HuH-7.5 (cell line): ENCODE data around the gene LONRF2.
"Not testable (repeated sequence)": the region's sequence is repeated elsewhere in the genome, so short reads cannot be mapped to it uniquely, and the experiment has no call there.

Experiments used
- DNase-seq: peaks from one replicate; pipeline ENCODE4 v3.0.0; 2011; ENCODE audit warnings: low spot score

LONRF2 gene

GRCh38 chr2:100253786-100254185 lies 68.5 kb downstream of the LONRF2 start:
- DNase-seq, result no peak

GRCh38 chr2:100252811-100253698 lies 69.2 kb downstream of the LONRF2 start:
- DNase-seq, result no peak

- no peak for DNase-seq
Measured at GRCh38 chr2:100250645-100251044, 71.7 kb downstream of the LONRF2 start.

- no peak for DNase-seq
Measured at GRCh38 chr2:100248971-100249370, 73.3 kb downstream of the LONRF2 start.

- not testable (repeated sequence) for DNase-seq
Measured at GRCh38 chr2:100248556-100248955, 73.7 kb downstream of the LONRF2 start.

GRCh38 chr2:100248044-100248330 lies 74.3 kb downstream of the LONRF2 start:
- DNase-seq, result no peak

GRCh38 chr2:100247256-100248043 lies 74.9 kb downstream of the LONRF2 start:
- DNase-seq, result no peak

GRCh38 chr2:100246163-100247145 lies 75.8 kb downstream of the LONRF2 start:
- peak; percentile 46 for DNase-seq

- DNase-seq, result no peak
Measured at GRCh38 chr2:100245681-100246080, 76.6 kb downstream of the LONRF2 start.

- no peak for DNase-seq
Measured at GRCh38 chr2:100244881-100245605, 77.3 kb downstream of the LONRF2 start.

GRCh38 chr2:100243631-100244030 lies 78.7 kb downstream of the LONRF2 start:
- DNase-seq, result no peak

GRCh38 chr2:100242891-100243619 lies 79.2 kb downstream of the LONRF2 start:
- DNase-seq, result peak; percentile 71

GRCh38 chr2:100242476-100242875 lies 79.8 kb downstream of the LONRF2 start:
- no peak for DNase-seq

GRCh38 chr2:100241236-100241635 lies 81.1 kb downstream of the LONRF2 start:
- no peak for DNase-seq

- no peak for DNase-seq
Measured at GRCh38 chr2:100240386-100240785, 81.9 kb downstream of the LONRF2 start.

- DNase-seq, result no peak
Measured at GRCh38 chr2:100239486-100240210, 82.7 kb downstream of the LONRF2 start.

GRCh38 chr2:100238471-100238870 lies 83.8 kb downstream of the LONRF2 start:
- DNase-seq, result no peak

GRCh38 chr2:100237770-100238169 lies 84.5 kb downstream of the LONRF2 start:
- no peak for DNase-seq

GRCh38 chr2:100237163-100237562 lies 85.1 kb downstream of the LONRF2 start:
- DNase-seq, result no peak

GRCh38 chr2:100236166-100236565 lies 86.1 kb downstream of the LONRF2 start:
- no peak for DNase-seq
